ENCODE results near the gene LRRC8C. TPM values are rescaled to one million over a fixed set of nuclear protein-coding genes. Genes with fewer than 3 reads are reported as not detected.

Gene LRRC8C
- total RNA-seq, 1 donor from 2014 or later = 20.1 TPM

DNA sequence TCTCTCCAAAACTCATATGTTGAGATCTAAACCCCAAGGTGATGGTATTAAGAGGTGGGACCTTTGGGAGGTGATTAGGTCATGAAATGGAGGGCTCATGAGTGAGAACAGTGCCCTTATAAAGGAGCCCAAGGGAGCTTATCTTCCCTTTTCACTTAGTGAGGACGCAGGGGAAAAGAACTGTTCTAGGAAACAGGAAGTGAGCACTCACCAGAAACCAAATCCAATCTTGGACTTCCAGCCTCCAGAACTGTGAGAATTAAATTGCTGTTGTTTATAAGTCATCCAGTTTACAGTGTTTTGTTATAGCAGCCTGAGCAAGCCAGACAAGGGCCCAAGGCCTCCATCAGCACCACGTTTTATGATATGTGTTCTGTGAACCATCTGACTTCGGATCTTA, 127.6 kb downstream of the LRRC8C start:
- Mint-ChIP-seq H3K27ac (ENCODE audit: unreplicated experiment) (peak overlapping the region; percentile 63), H3K36me3 (ENCODE audit: low read depth, unreplicated experiment) (no peaks in the 10 kb centered on the region), H3K9me3 (ENCODE audit: unreplicated experiment) (no peaks in the 10 kb centered on the region), H3K27me3 (ENCODE audit: unreplicated experiment) (peaks cover 9% of the 10 kb centered on the region), H3K4me3 (ENCODE audit: unreplicated experiment) (no peak overlapping the region), H3K4me1 (ENCODE audit: unreplicated experiment) (peaks cover 75% of the 10 kb centered on the region)
- TF ChIP-seq, protein P1, sequence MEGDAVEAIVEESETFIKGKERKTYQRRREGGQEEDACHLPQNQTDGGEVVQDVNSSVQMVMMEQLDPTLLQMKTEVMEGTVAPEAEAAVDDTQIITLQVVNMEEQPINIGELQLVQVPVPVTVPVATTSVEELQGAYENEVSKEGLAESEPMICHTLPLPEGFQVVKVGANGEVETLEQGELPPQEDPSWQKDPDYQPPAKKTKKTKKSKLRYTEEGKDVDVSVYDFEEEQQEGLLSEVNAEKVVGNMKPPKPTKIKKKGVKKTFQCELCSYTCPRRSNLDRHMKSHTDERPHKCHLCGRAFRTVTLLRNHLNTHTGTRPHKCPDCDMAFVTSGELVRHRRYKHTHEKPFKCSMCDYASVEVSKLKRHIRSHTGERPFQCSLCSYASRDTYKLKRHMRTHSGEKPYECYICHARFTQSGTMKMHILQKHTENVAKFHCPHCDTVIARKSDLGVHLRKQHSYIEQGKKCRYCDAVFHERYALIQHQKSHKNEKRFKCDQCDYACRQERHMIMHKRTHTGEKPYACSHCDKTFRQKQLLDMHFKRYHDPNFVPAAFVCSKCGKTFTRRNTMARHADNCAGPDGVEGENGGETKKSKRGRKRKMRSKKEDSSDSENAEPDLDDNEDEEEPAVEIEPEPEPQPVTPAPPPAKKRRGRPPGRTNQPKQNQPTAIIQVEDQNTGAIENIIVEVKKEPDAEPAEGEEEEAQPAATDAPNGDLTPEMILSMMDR (IDR thresholded peaks at IDR 0.05; ENCODE audit: unreplicated experiment) = no peak
- no peak for DNase-seq (ENCODE audit: low spot score)

DNA sequence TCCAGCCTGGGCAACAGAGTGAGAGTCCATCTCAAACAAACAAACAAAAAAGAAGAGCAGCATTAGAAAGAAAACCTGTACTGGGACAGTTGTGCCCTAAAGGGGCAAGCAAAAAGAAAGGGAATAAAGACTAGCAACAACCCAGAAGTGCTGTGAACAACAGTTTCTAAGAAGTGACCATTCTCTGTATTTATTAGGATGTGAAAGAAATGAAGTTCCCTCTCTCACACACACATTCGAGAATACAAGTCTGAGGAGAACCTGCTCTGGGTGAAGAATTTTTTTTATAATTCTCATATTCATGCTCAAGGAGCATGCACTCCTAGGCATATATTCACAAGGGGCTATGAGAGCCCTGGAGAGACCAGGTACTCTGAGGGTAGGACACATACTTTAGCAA, 128.4 kb downstream of the LRRC8C start:
- DNase-seq (ENCODE audit: low spot score) = no peak
- no peaks in the 10 kb centered on the region for H3K9me3 Mint-ChIP-seq (ENCODE audit: unreplicated experiment)
- TF ChIP-seq, protein P1 (IDR thresholded peaks at IDR 0.05; ENCODE audit: unreplicated experiment) = no peak
- peaks cover 9% of the 10 kb centered on the region for H3K27me3 Mint-ChIP-seq (ENCODE audit: unreplicated experiment)
- H3K4me3 Mint-ChIP-seq (ENCODE audit: unreplicated experiment) = no peak overlapping the region
- no peak overlapping the region for H3K27ac Mint-ChIP-seq (ENCODE audit: unreplicated experiment)
- H3K4me1 Mint-ChIP-seq (ENCODE audit: unreplicated experiment) = peaks cover 67% of the 10 kb centered on the region
- H3K36me3 Mint-ChIP-seq (ENCODE audit: low read depth, unreplicated experiment) = no peaks in the 10 kb centered on the region

DNA sequence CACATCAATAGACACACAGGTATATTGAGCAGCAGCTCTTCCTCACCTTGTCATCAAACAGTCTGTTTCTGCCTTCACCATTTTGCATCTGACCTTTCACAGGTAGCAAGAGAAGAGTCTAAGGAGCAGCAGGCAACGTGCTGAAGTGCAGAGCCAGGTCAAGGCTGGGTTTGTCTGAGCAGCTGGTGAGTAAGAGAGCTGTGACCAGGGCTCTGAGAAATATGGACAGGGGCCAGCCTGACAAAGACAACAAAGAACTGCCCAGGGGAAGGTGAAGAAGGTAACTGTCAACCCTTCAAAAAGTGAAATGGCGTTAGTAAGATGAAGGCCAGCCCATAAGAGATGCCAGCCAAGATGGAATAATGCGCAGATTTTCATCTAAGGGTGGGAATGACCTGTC, 129.0 kb downstream of the LRRC8C start:
- Mint-ChIP-seq H3K36me3 (ENCODE audit: low read depth, unreplicated experiment) (no peaks in the 10 kb centered on the region), H3K27me3 (ENCODE audit: unreplicated experiment) (peaks cover 9% of the 10 kb centered on the region), H3K4me1 (ENCODE audit: unreplicated experiment) (peaks cover 61% of the 10 kb centered on the region), H3K9me3 (ENCODE audit: unreplicated experiment) (no peaks in the 10 kb centered on the region), H3K4me3 (ENCODE audit: unreplicated experiment) (no peak overlapping the region), H3K27ac (ENCODE audit: unreplicated experiment) (no peak overlapping the region)
- TF ChIP-seq, protein P1 (IDR thresholded peaks at IDR 0.05; ENCODE audit: unreplicated experiment) = no peak
- DNase-seq (ENCODE audit: low spot score) = no peak

DNA sequence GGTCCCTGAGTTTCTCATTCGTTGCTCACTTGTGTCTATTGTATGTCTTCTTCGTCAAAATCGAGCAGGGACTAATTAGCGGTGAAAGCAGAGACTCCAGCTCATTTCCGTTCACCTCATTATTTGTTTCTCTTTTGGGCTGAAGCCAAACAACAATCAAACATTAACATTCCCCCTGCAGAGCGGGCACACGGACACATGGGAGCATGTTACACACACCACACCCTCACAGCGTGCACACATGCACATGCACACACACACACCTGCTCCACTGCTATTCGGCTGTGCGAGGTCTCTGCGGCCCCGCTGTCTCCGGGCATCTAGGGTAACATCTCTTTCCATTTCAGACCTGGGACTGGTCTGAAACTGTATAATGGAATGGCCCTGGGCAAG, 129.5 kb downstream of the LRRC8C start:
- DNase-seq (ENCODE audit: low spot score) = no peak
- TF ChIP-seq, protein P1 (IDR thresholded peaks at IDR 0.05; ENCODE audit: unreplicated experiment) = no peak
- Mint-ChIP-seq H3K4me1 (ENCODE audit: unreplicated experiment) (peaks cover 57% of the 10 kb centered on the region), H3K27me3 (ENCODE audit: unreplicated experiment) (peaks cover 9% of the 10 kb centered on the region), H3K36me3 (ENCODE audit: low read depth, unreplicated experiment) (no peaks in the 10 kb centered on the region), H3K9me3 (ENCODE audit: unreplicated experiment) (no peaks in the 10 kb centered on the region), H3K27ac (ENCODE audit: unreplicated experiment) (peak overlapping the region; percentile 75), H3K4me3 (ENCODE audit: unreplicated experiment) (no peak overlapping the region)

DNA sequence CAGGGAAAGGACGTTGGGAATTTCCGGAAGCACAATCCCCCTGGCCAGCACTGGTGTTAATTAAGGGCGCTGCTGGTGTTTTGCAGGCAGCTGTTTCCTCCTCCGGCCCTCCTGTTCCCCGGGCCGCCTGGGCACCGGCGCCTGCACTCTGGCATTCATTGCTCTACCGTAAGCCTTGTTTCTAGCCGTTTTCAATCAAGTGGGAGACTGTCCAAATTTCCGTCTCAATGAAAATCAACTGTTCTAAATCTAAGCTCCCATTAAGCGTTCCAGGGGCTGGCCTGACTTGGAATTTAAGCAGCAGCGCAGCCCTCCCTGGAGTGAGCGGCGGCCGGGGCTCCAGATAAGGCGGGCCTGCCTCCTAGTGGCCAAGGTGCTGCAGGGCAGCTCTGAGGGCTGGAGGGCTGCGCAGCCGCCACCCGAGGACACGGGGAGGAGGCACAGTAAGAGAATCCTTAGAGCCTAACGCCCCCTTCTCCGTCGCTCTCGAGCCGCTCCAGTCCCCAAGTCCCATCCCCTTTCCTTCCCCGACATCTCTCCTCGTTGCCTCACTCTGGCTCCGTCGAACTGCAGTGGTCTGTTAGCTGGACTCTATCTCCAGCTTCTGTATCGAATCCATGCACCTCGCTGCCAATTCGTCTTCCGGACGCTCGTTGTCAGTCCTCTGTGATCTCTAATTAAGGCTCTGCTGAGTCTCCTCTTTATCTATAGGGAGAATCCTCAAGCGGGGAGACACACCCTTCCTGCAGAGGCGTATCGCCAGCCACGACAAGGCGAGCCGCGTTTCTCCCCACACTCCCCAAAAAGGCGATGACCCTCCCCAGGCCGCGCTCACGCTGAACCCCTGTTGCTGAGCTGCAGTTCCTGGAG, 130.1 kb downstream of the LRRC8C start:
- peaks cover 50% of the 10 kb centered on the region for H3K4me1 Mint-ChIP-seq (ENCODE audit: unreplicated experiment)
- TF ChIP-seq, protein P1 (IDR thresholded peaks at IDR 0.05; ENCODE audit: unreplicated experiment) = peak; percentile 94
- H3K9me3 Mint-ChIP-seq (ENCODE audit: unreplicated experiment) = no peaks in the 10 kb centered on the region
- H3K27me3 Mint-ChIP-seq (ENCODE audit: unreplicated experiment) = peaks cover 9% of the 10 kb centered on the region
- no peaks in the 10 kb centered on the region for H3K36me3 Mint-ChIP-seq (ENCODE audit: low read depth, unreplicated experiment)
- H3K27ac Mint-ChIP-seq (ENCODE audit: unreplicated experiment) = peak overlapping the region; percentile 80
- peak overlapping the region; percentile 85 for H3K4me3 Mint-ChIP-seq (ENCODE audit: unreplicated experiment)
- peak; percentile 89 for DNase-seq (ENCODE audit: low spot score)

All from endothelial cell (in vitro differentiated cells).